IMR-90 (cell line): ENCODE measurements around the gene LINC01488. TPM values are rescaled to one million over a fixed set of nuclear protein-coding genes. Genes with fewer than 3 reads are reported as not detected.

Source experiments
- ATAC-seq: fragments of 200-7000 bp; cut with Tn5 transposase; 2 replicates; pipeline ENCODE4 v1.9.1; 2020; ENCODE audit warnings: low read depth, mild to moderate bottlenecking, moderate library complexity
- BruUV-seq: library from RNA; stranded (reverse); fragments of 400-500 nt; replicated peaks from 2 replicates; lab custom pipeline; 2021; lab: Mats Ljungman, UMichigan
- CTCF ChIA-PET: fragments of 300-600 bp; formaldehyde crosslinking; extraction: SDS; loops from one replicate; lab custom pipeline; 2021; ENCODE audit warnings: antibody characterized with exemption; lab: Yijun Ruan, JAX
- POLR2A ChIA-PET: fragments of 300-600 bp; sonication (Branson Sonifier 250); formaldehyde crosslinking; loops from one replicate; lab custom pipeline; 2022; ENCODE audit warnings: antibody characterized with exemption; ENCODE audit not compliant: unreplicated experiment; lab: Charles Lee
- DNase-seq: peaks from one replicate; pipeline ENCODE4 v3.0.0; 2013
- H2AFZ ChIP-seq: replicated peaks from 2 replicates; pipeline ENCODE3; 2013; ENCODE audit warnings: low read length, mild to moderate bottlenecking; ENCODE audit not compliant: poor library complexity
- H2AK5ac ChIP-seq: 2 replicates; pipeline ENCODE4 v1.6.1; 2013; ENCODE audit warnings: low read depth, low read length, inconsistent platforms
- H2AK9ac ChIP-seq: replicated peaks from 2 replicates; pipeline ENCODE3; 2013; ENCODE audit warnings: mild to moderate bottlenecking, low read depth, low read length, moderate library complexity; ENCODE audit not compliant: poor library complexity
- H2BK120ac ChIP-seq: 2 replicates; pipeline ENCODE4 v1.6.1; 2013; ENCODE audit warnings: low read depth, low read length, inconsistent platforms
- H2BK15ac ChIP-seq: 3 replicates; pipeline ENCODE4 v1.6.1; 2013; ENCODE audit warnings: low read depth, low read length, inconsistent platforms
- H2BK20ac ChIP-seq: 2 replicates; pipeline ENCODE4 v1.6.1; 2013; ENCODE audit warnings: low read depth, mild to moderate bottlenecking, inconsistent platforms, low read length, moderate library complexity
- H2BK5ac ChIP-seq: 2 replicates; pipeline ENCODE4 v1.6.1; 2013; ENCODE audit warnings: mild to moderate bottlenecking, low read depth, low read length, inconsistent platforms; ENCODE audit not compliant: poor library complexity, severe bottlenecking
- H3K14ac ChIP-seq: replicated peaks from 2 replicates; pipeline ENCODE4 v1.6.1; 2013; ENCODE audit warnings: low read depth, low read length, inconsistent platforms
- H3K18ac ChIP-seq: 2 replicates; pipeline ENCODE4 v1.6.1; 2013; ENCODE audit warnings: low read depth, low read length, control low read depth
- H3K23ac ChIP-seq: 2 replicates; pipeline ENCODE4 v1.6.1; 2013; ENCODE audit warnings: low read depth, low read length, inconsistent platforms
- H3K27ac ChIP-seq: 2 replicates; pipeline ENCODE4 v1.5.1; 2013; ENCODE audit warnings: mild to moderate bottlenecking, control low read depth, low read length; ENCODE audit not compliant: insufficient read depth
- H3K27me3 ChIP-seq: 2 replicates; pipeline ENCODE4 v1.6.1; 2013; ENCODE audit warnings: low read length; ENCODE audit not compliant: control insufficient read depth, insufficient read depth
- H3K36me3 ChIP-seq: 2 replicates; pipeline ENCODE4 v1.6.1; 2013; ENCODE audit warnings: low read length, mixed read lengths; ENCODE audit not compliant: control insufficient read depth, insufficient read depth
- H3K4ac ChIP-seq: 2 replicates; pipeline ENCODE4 v1.6.1; 2013; ENCODE audit warnings: low read depth, low read length, inconsistent platforms
- H3K4me1 ChIP-seq: 2 replicates; pipeline ENCODE4 v1.6.1; 2013; ENCODE audit warnings: low read length, mixed read lengths; ENCODE audit not compliant: control insufficient read depth, insufficient read depth
- H3K4me2 ChIP-seq: 2 replicates; pipeline ENCODE4 v1.6.1; 2013; ENCODE audit warnings: low read depth, mild to moderate bottlenecking, control low read depth, low read length, moderate library complexity
- H3K4me3 ChIP-seq: 2 replicates; pipeline ENCODE4 v1.5.1; 2013; ENCODE audit warnings: low read depth, mild to moderate bottlenecking, control low read depth, low read length, moderate library complexity; ENCODE audit not compliant: insufficient read depth
- H3K56ac ChIP-seq: 2 replicates; pipeline ENCODE4 v1.6.1; 2013; ENCODE audit warnings: low read length, inconsistent platforms; ENCODE audit not compliant: insufficient read depth; ENCODE audit errors: extremely low read depth
- H3K79me1 ChIP-seq, 2 experiments: 2 replicates each; pipeline ENCODE4 v1.6.1; 2013; ENCODE audit warnings: low read length in 2 of 2, inconsistent platforms in 1 of 2, low read depth in 1 of 2
- H3K9ac ChIP-seq: 2 replicates; pipeline ENCODE4 v1.6.1; 2013; ENCODE audit warnings: low read depth, low read length, control low read depth
- H3K9me1 ChIP-seq: 2 replicates; pipeline ENCODE4 v1.6.1; 2013; ENCODE audit warnings: low read length, inconsistent platforms; ENCODE audit not compliant: insufficient read depth
- H3K9me3 ChIP-seq: 2 replicates; pipeline ENCODE4 v1.6.1; 2013; ENCODE audit warnings: low read length; ENCODE audit not compliant: control insufficient read depth, insufficient read depth
- H4K20me1 ChIP-seq: 2 replicates; pipeline ENCODE4 v1.6.1; 2013; ENCODE audit warnings: low read length, inconsistent platforms; ENCODE audit not compliant: insufficient read depth
- H4K5ac ChIP-seq: 2 replicates; pipeline ENCODE4 v1.6.1; 2013; ENCODE audit warnings: mild to moderate bottlenecking, low read depth, low read length, control low read depth
- H4K8ac ChIP-seq, 2 experiments: 2 replicates each; pipeline ENCODE4 v1.6.1; 2013; ENCODE audit warnings: low read depth in 2 of 2, low read length in 2 of 2, control low read depth in 1 of 2, inconsistent platforms in 1 of 2
- H4K91ac ChIP-seq: 2 replicates; pipeline ENCODE4 v1.6.1; 2013; ENCODE audit warnings: low read depth, low read length, inconsistent platforms; ENCODE audit not compliant: insufficient read depth
- BHLHE40 ChIP-seq: fragments of 150-350 bp; IDR thresholded peaks from 2 replicates; pipeline ENCODE4 v1.6.1; 2016; ENCODE audit warnings: mild to moderate bottlenecking, low read depth, low read length
- CEBPB ChIP-seq: IDR thresholded peaks from 2 replicates; pipeline ENCODE4 v1.6.1; 2012; ENCODE audit warnings: low read depth, low read length, improper control_type of control experiment
- CHD1 ChIP-seq: IDR thresholded peaks from 2 replicates; pipeline ENCODE4 v1.6.1; 2012; ENCODE audit warnings: low read depth, low read length, improper control_type of control experiment
- CTCF ChIP-seq: conservative IDR thresholded peaks from 2 replicates; pipeline ENCODE4 v1.5.1; 2012; ENCODE audit warnings: mild to moderate bottlenecking, low read depth, low read length, improper control_type of control experiment
- ELK1 ChIP-seq: fragments of 150-350 bp; IDR thresholded peaks from 2 replicates; pipeline ENCODE4 v1.6.1; 2016; ENCODE audit warnings: low read depth, mild to moderate bottlenecking, low read length, moderate library complexity, borderline replicate concordance
- FOS ChIP-seq: fragments of 150-350 bp; IDR thresholded peaks from 2 replicates; pipeline ENCODE4 v1.6.1; 2016; ENCODE audit warnings: low read depth, low read length
- MAFK ChIP-seq: IDR thresholded peaks from 2 replicates; pipeline ENCODE4 v1.6.1; 2012; ENCODE audit warnings: low read depth, low read length, improper control_type of control experiment
- MAZ ChIP-seq: IDR thresholded peaks from 2 replicates; pipeline ENCODE4 v1.6.1; 2012; ENCODE audit warnings: low read depth, mild to moderate bottlenecking, low read length, improper control_type of control experiment, moderate library complexity, borderline replicate concordance
- MXI1 ChIP-seq: IDR thresholded peaks from 2 replicates; pipeline ENCODE4 v1.6.1; 2012; ENCODE audit warnings: low read depth, mild to moderate bottlenecking, low read length, moderate library complexity, borderline replicate concordance
- NFE2L2 ChIP-seq: fragments of 150-350 bp; IDR thresholded peaks from 2 replicates; pipeline ENCODE4 v1.6.1; 2016; ENCODE audit warnings: low read depth, mild to moderate bottlenecking, low read length
- POLR2A ChIP-seq: IDR thresholded peaks from 2 replicates; pipeline ENCODE4 v1.6.1; 2012; ENCODE audit warnings: mild to moderate bottlenecking, low read depth, low read length
- RAD21 ChIP-seq: IDR thresholded peaks from 2 replicates; pipeline ENCODE4 v1.6.1; 2012; ENCODE audit warnings: low read length, improper control_type of control experiment
- RCOR1 ChIP-seq: IDR thresholded peaks from 2 replicates; pipeline ENCODE4 v1.6.1; 2012; ENCODE audit warnings: mild to moderate bottlenecking, low read length, improper control_type of control experiment; ENCODE audit not compliant: insufficient replicate concordance
- RFX5 ChIP-seq: IDR thresholded peaks from 2 replicates; pipeline ENCODE4 v1.8.0; 2012; ENCODE audit warnings: low read depth, mild to moderate bottlenecking, low read length, moderate library complexity
- SMC3 ChIP-seq: fragments of 150-350 bp; IDR thresholded peaks from 2 replicates; pipeline ENCODE4 v1.6.1; 2016; ENCODE audit warnings: low read depth, mild to moderate bottlenecking, antibody characterized with exemption, low read length, moderate library complexity
- USF2 ChIP-seq: fragments of 150-350 bp; IDR thresholded peaks from 2 replicates; pipeline ENCODE4 v1.6.1; 2017; ENCODE audit warnings: mild to moderate bottlenecking, antibody characterized with exemption, low read length, low read depth
- WGBS, 2 experiments: methylation state at CpG; one replicate each; pipeline versions ENCODE4 v1.1.5 to v1.1.7; 2013; ENCODE audit warnings: missing lambda C conversion rate in 2 of 2; ENCODE audit not compliant: insufficient read length in 1 of 2; ENCODE audit errors: extremely low coverage in 2 of 2; 5-methylcytosine and 5-hydroxymethylcytosine counted together
- dilution Hi-C: fragments of 300-500 bp; cut with HindIII; formaldehyde crosslinking; loops from one replicate; pipeline ENCODE4 v1.14.3; 2018; ENCODE audit warnings: low sequenced_read_pairs; ENCODE audit not compliant: unreplicated experiment
- in situ Hi-C: fragments of 300-500 bp; cut with MboI; formaldehyde crosslinking; loops from 3 replicates; pipeline ENCODE4 v1.14.3; 2019; ENCODE audit warnings: low sequenced_read_pairs, inconsistent platforms, mixed read lengths
- intact Hi-C: fragments of 100-400 bp; cut with micrococcal nuclease; formaldehyde crosslinking; loops from 2 replicates; pipeline ENCODE4 v1.10.0; 2022
- polyA plus RNA-seq, 3 experiments: library from polyadenylated mRNA; depleted of rRNA; stranded (reverse); fragments of >200 nt; gene quantifications; 2 replicates each; pipeline ENCODE4 v1.2.3, GENCODE V29; 2012; ENCODE audit warnings: low replicate concordance in 1 of 3
- total RNA-seq: library from RNA; depleted of rRNA; stranded (reverse); fragments of >200 nt; gene quantifications from 2 replicates; pipeline ENCODE4 v1.2.3, GENCODE V29; 2012

LINC01488 gene
- total and polyA plus RNA-seq, 2 of the 4 experiments (the other 2 are of a cell fraction): not detected

GRCh38 chr11:69489031-69489745 lies 7.7 kb downstream of the LINC01488 start:
- Histone ChIP-seq H3K14ac (no peak overlapping the region), H3K79me1 (no peaks in the 10 kb centered on the region), H2AK5ac (no peak overlapping the region), H3K9me3 (no peaks in the 10 kb centered on the region), H3K4ac (no peak overlapping the region), H3K27me3 (peaks cover 2% of the 10 kb centered on the region; the same call in 1 of the 2 replicates), H2AFZ (peak overlapping the region; percentile 57), H3K36me3 (no peaks in the 10 kb centered on the region), H3K56ac (no peak overlapping the region), H3K23ac (no peak overlapping the region), H3K4me2 (no peak overlapping the region), H4K91ac (no peak overlapping the region), H3K18ac (no peak overlapping the region), H3K4me1 (no peaks in the 10 kb centered on the region), H4K5ac (no peak overlapping the region), H2BK120ac (no peak overlapping the region), H2BK20ac (no peak overlapping the region), H3K27ac (no peak overlapping the region), H2BK5ac (no peak overlapping the region), H3K4me3 (no peak overlapping the region), H2BK15ac (no peak overlapping the region), H3K9ac (no peak overlapping the region), H4K20me1 (no peaks in the 10 kb centered on the region), H2AK9ac (no peak overlapping the region), H3K9me1 (no peaks in the 10 kb centered on the region), H4K8ac (no peak overlapping the region)
- TF ChIP-seq MAFK: no peak
- no peak for TF ChIP-seq POLR2A
- TF ChIP-seq RFX5: no peak
- TF ChIP-seq RAD21: no peak
- no peak for TF ChIP-seq FOS
- no peak for TF ChIP-seq MXI1
- no peak for TF ChIP-seq CEBPB
- no peak for TF ChIP-seq USF2
- no peak for TF ChIP-seq NFE2L2
- TF ChIP-seq CHD1: no peak
- no peak for TF ChIP-seq MAZ
- TF ChIP-seq RCOR1: no peak
- no peak for TF ChIP-seq BHLHE40
- TF ChIP-seq CTCF: no peak
- TF ChIP-seq ELK1: no peak
- no peak for TF ChIP-seq SMC3
- intact Hi-C loops: no loop called here
- in situ Hi-C loops: no loop called here
- ATAC-seq (no peak), DNase-seq (no peak)
- no TSS peak for BruUV-seq
- ChIA-PET POLR2A (no interaction called here), CTCF (no interaction called here)
- dilution Hi-C loops: no loop called here
- 83% methylated on average over 9 of the region's 23 CpGs; no CpG with 5 or more reads in 1 of the 2 experiments for WGBS, 2 experiments
